Activated CD8-positive, alpha-beta memory T cell treated with anti-CD3 and anti-CD28 coated beads for 48 hours (primary cell): ENCODE data around the gene MRI1.
"Not testable (repeated sequence)": the region's sequence is repeated elsewhere in the genome, so short reads cannot be mapped to it uniquely, and the experiment has no call there.

Source experiments
- DNase-seq, 3 experiments: peaks; one replicate each; pipeline ENCODE4 v3.0.0-alpha.2; 2020; ENCODE audit warnings: low read depth in 2 of 3, low spot score in 2 of 3

MRI1 gene

DNA sequence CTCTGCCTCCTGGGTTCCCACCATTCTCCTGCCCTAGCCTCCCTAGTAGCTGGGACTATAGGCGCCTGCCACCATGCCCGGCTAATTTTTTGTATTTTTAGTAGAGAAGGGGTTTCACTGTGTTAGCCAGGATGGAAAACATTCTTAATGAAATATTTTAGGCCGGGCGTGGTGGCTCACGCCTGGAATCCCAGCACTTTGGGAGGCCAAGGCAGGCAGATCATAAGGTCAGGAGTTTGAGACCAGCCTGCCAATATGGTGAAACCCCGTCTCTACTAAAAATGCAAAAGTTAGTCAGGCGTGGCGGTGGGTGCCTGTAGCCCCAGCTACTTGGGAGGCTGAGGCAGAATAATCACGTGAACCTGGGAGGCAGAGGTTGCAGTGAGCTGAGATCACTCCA, 29.0 kb downstream of the MRI1 start:
- not testable (repeated sequence) for DNase-seq

DNA sequence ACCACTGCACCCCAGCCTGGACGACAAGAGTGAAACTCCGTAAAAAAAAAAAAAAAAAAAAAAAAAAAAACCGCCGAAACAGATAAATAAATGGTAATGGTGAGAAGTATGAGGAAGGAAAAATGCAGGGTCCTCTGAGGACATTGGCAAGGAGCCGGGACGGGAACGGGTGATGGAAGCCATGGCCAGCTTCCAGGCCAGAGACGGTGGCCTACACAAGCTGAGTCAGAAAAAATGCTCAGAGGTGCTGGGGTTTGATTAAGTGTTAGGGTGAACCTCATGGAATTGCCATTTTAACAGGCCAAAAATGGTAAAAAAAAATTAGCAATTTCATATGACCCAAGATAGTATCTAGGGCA, 30.1 kb downstream of the MRI1 start:
- DNase-seq: no peak

DNA sequence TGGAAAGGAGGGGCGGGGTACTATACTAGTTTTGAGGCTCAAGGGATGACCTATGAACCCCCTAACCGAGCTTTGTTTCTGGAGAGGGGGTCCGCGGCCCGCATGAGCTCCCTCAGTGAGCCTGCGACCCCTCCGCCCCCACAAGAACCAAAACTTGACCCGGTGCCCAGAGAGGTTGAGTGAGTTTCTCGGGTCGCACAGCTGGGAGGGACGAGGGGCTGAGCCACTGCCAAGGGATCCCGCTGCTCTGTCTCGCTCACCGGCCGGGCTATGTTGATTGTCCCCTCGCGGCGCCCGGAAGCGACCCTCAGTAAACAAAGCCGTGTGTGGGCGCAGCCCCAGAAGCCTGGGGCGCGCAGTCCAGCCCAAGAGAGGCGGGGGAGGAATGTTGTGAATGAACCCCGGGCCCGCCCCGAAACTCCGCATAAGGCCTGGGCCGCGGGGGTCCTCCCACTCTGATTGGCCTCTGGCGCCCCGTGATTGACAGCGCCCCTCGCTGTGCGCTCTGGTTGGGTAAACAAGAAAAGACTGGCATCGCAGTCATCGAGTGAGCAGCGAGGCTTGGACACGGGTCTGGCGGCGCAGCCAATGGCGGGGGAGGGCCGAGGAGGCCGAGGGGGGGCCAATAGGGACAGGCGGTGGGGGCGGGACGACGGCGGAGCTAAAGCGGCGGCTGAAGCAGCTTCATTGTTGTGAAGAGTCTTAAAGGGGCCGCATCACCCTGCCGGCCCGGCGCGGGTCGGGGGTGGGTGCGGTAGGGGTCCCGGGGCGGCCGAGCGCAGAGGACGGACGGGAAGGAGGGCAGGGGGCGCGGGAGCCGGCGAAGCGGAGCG, 30.7 kb downstream of the MRI1 start, which contains the start of gene ZSWIM4:
Gene ZSWIM4, plus strand, starts transcription at position 687 of the 833 bp plus-strand sequence. CDS start 206 bp downstream, outside the sequence.
- DNase-seq: peak; percentile 68 to 94 (median 92)

- no peak for DNase-seq
Measured at GRCh38 chr19:13795595-13796300, 31.4 kb downstream of the MRI1 start.

DNA sequence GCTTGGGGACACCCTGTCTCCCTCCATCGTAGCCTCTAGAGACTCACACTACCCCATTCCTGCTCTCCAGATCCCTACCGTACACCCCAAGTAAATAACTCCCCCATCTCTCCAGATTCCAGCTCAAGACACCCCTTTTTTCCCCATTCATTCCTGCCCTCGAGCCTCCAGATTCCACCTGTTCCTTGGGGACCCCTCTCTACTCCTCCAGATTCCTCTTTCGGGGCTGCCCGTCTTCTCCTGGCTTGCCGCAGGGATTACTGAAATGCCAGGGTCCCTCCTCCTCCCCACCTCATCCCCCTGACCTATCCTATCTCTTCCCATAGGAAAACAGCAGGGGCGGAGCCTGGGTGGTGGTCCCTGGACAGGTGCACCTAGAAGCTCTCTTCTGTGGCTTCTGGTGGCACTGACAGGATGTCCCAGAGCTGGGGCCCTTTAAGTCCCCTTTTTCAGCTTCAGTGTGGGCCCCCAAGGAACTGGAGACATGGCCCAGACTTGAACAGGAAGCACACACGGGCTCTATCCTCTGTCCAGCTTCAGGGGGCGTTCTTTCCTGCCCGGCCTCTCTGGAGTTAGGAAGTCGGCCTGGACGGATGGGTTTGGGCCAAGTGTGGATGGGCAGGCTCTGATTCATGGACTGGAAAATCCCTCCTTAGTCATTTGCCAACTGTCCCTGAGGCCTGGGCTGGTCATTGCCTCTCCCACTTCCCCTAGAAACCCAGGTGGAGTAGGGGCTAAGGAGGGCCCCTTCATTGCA, 32.2 kb downstream of the MRI1 start:
- DNase-seq: no peak

DNA sequence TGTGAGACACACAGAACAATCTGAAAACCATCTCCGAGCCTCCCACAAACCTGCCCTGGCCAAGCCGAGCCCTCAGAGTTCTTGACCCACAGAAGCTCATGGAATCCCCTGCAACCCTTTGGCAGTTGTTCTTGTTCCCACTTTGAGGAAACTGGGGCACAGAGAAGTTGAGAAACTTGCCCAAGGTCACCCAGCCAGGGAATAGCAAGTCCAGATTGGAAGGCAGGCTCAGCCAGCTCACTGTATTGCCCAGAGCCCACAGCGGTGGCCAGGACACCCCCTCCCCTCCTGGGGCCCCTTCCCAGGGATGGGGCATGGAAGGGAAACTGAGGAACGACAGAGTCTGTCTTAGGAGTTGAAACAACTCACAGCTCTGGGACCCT, 32.7 kb downstream of the MRI1 start:
- DNase-seq: no peak

DNA sequence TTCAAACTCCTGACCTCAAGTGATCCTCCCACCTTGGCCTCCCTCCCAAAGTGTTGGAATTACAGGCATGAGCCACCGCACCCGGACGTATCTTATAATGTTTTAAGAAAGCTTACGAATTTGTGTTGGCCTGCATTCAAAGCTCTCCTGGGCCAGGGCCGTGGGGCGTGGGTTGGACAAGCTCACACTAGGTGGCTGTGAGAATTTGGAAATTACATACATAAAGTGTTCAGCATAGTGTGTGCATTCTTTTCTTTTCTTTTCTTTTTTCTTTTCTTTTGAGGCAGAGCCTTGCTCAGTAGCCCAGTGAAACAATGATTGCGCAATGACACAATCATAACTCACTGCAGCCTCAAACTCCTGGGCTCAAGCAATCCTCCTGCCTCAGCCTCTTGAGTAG, 33.5 kb downstream of the MRI1 start:
- DNase-seq: no peak

DNA sequence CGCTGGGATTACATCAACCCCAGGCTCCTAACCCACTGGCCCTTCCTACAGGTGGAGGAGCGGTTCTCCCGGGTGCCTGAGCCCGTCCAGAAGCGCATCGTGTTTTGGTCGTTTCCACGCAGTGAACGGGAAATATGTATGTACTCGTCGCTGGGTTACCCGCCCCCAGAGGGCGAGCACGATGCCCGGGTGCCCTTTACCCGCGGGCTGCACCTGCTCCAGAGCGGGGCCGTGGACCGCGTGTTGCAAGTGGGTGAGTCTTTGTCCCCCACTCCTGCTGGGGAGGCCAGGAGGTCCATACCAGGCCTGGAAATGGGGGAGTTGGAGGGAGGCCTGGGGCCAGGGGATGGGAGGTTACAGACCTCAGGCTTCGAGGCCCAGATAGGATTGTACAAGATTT, 35.3 kb downstream of the MRI1 start:
- DNase-seq: no peak

- no peak for DNase-seq
Measured at GRCh38 chr19:13803038-13803437, 38.7 kb downstream of the MRI1 start.

GRCh38 chr19:13804830-13805683, 40.7 kb downstream of the MRI1 start:
- DNase-seq: no peak

GRCh38 chr19:13806728-13807127, 42.4 kb downstream of the MRI1 start:
- DNase-seq: no peak

DNA sequence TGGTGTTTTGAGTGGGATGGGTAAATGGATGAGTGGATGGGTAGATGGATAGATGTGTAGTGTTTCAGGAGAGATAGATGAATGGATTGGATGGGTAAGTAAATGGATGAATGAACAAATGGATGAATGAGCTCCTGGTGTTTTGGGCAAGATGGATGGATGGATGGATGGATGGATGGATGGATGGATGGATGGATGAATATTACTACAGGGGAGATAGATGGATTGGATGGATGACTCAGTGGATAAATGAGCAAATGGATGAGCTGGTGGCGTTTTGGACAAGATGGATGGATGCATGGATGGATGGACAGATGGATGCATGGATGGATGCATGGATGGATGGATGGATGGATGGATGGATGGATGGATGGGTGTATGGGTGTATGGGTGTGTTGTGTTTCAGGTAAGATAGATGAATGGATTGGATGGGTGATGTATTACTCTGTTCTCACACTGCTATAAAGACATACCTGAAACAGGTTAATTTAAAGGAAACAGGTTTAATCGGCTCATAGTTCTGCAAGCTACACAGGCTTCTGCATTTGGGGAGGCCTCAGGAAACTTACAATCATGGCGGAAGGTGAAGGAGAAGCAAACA, 43.2 kb downstream of the MRI1 start:
- no peak for DNase-seq

- DNase-seq: no peak
Measured at GRCh38 chr19:13808856-13809255, 44.5 kb downstream of the MRI1 start.

DNA sequence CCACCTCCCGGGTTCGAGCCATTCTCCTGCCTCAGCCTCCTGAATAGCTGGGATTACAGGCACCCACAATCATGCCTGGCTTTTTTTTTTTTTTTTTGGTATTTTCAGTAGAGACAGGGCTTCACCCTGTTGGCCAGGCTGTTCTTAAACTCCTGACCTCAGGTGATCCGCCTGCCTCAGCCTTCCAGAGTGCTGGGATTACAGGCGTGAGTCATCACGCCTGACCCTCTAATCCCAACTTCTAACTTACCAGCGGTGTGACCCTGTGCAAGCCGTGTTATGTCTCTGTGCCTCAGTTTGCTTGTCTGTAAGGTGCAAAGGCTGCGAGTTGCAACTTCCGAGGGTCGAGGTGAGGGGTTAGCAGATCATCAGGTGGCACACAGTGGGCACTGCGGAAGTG, 48.2 kb downstream of the MRI1 start:
- no peak for DNase-seq

GRCh38 chr19:13813147-13813546, 48.8 kb downstream of the MRI1 start:
- DNase-seq: no peak

- no peak for DNase-seq
Measured at GRCh38 chr19:13814550-13814949, 50.2 kb downstream of the MRI1 start.

DNA sequence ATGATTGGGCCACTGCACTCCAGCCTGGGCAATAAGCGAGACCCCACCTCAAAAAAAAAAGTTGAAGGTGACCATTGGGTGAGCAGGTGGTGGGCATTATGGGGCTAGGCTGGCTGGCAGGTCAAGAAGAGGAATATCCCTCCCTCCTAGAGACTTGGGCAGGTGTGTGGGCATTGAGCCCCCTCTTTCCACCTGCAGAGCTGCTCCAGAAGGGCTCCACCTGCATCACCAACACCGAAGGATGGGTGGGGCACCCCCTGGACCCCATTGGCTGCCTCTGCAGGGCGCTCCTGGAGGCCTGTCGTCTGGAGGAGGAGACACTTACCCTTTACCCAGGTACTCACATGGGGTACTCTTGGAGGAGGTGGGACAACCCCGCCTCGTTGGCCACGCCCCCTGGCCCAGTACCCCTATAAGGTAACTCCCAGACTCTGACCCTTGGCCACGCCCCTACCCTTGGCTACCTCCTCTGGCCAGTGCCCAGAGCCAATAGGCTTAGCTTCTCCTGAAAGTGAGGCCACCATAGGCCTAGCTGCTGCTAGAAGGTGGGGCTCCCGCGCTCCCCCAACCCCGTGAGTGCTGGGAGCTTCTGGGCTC, 52.8 kb downstream of the MRI1 start:
- no peak for DNase-seq

DNA sequence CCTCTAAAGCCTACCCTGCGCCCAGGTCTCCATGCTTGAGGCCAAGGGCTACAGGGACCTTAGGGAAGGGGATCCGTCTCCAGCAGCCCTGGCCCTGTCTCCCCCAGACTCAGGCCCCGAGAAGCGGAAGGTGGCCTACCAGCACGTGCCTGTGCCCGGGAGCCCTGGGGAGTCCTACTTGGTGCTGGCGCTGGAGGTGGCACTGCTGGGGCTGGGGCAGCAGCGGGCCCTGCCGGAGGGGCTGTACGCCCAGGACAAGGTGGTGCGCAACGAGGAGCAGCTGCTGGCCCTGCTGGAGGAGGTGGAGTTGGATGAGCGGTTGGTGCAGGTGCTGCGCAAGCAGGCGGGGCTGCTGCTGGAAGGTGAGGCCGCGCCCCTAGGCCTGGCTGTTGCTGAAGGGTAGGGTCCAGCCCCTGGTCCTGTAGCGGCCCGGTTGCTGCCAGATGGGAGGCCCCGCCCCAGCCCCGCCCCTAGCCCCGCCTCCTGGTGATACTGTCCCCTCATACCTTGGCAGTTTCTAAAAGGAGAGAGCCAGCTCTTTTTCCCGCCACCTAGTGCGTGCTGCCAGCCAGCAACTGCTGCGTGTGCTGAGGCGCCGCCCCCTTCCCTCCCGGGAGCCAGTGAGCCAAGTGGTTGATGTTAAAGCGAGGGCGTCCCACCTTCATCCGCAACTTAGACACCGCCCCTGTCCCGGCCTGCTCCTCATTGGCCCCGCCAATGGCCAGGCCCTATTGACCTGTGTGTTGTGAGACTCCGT, 53.5 kb downstream of the MRI1 start:
- DNase-seq: no peak

DNA sequence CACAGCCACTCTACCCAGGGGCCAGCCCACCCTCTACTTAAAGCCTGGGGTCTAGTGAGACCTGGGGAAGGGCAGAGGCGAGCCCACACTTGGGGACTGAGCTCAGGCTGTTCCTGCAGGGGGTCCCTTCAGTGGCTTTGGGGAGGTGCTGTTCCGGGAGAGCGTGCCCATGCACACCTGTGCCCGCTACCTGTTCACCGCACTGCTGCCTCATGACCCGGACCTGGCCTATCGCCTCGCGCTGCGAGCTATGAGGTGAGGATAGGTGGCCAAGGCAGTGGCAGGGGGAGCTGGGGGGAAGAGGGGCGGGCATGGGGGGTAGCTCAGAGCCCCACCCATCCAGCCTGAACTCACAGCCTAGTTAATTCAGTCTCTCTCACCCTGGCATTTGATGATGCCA, 54.9 kb downstream of the MRI1 start:
- DNase-seq: no peak
